ENCODE data around the gene EIF2B5. TPM values are rescaled to one million over a fixed set of nuclear protein-coding genes. Genes with fewer than 3 reads are reported as not detected.

The EIF2B5 gene
- total and polyA plus RNA-seq, 9 of the 15 experiments (the other 6 are each of a cell fraction or from before 2014, with no cell fraction given) = 19.1 to 92.4 (median 74.0) TPM

- peak; percentile 40 to 66; a peak in 2 of 4 replicates for TF ChIP-seq MNT (conservative IDR thresholded peaks at IDR 0.05)
- peak; percentile 94 for TF ChIP-seq ZNF197 (CRISPR knock-in tag; IDR thresholded peaks at IDR 0.05; ENCODE audit: low read depth)
- peak; percentile 90 for TF ChIP-seq RBBP5 (IDR thresholded peaks at IDR 0.05; ENCODE audit: borderline replicate concordance, insufficient read depth, low read length, poor library complexity, severe bottlenecking)
- TF ChIP-seq ZNF766 (CRISPR knock-in tag; conservative IDR thresholded peaks at IDR 0.05) = peak; percentile 89; the same call in 1 of the 2 replicates
- no peak for TF ChIP-seq SETDB1 (IDR thresholded peaks at IDR 0.05; ENCODE audit: low read length)
- peak; percentile 81 for TF ChIP-seq POLR2H (tag; IDR thresholded peaks at IDR 0.05; ENCODE audit: low read depth)
- peak in 1 of 2 experiments; percentile 83; a peak in 2 of 4 replicates for TF ChIP-seq SIN3A (IDR thresholded peaks at IDR 0.05; ENCODE audit: borderline replicate concordance in 2 of 2, control insufficient read depth in 1 of 2, low read depth in 2 of 2, low read length in 2 of 2)
- TF ChIP-seq TEAD1 (CRISPR knock-in tag; IDR thresholded peaks at IDR 0.05) = peak; percentile 44 to 98; a peak in 3 of 4 replicates
- no peak for TF ChIP-seq CREB3 (tag; conservative IDR thresholded peaks at IDR 0.05; ENCODE audit: low read depth)
- TF ChIP-seq MTA1 (IDR thresholded peaks at IDR 0.05; ENCODE audit: borderline replicate concordance) = no peak
- no peak for TF ChIP-seq ZNF347 (CRISPR knock-in tag; IDR thresholded peaks at IDR 0.05; ENCODE audit: low read depth)
- TF ChIP-seq ZNF316 (IDR thresholded peaks at IDR 0.05) = no peak
- TF ChIP-seq ZNF668 (CRISPR knock-in tag; IDR thresholded peaks at IDR 0.05) = no peak
- TF ChIP-seq GABPA (tag; conservative IDR thresholded peaks at IDR 0.05; ENCODE audit: low read depth) = peak; percentile 82
- peak; percentile 79; the same call in 1 of the 2 replicates for TF ChIP-seq CREB3L1 (IDR thresholded peaks at IDR 0.05; ENCODE audit: borderline replicate concordance, low read depth)
- TF ChIP-seq NR4A1 (CRISPR knock-in tag; IDR thresholded peaks at IDR 0.05) = no peak
- no peak for TF ChIP-seq NR4A1 (tag; IDR thresholded peaks at IDR 0.05)
- TF ChIP-seq SRSF3 (IDR thresholded peaks at IDR 0.05; ENCODE audit: insufficient read depth, low read length) = no peak
- peak; percentile 99 for TF ChIP-seq ETS1 (conservative IDR thresholded peaks at IDR 0.05; ENCODE audit: control insufficient read depth, low read depth, low read length)
Measured at GRCh38 chr3:184174646-184175492, 39.7 kb downstream of the EIF2B5 start, which contains the start of gene AP2M1 (continued).
